ENCODE data around the gene HEATR5B. TPM values are rescaled to one million over a fixed set of nuclear protein-coding genes. Genes with fewer than 3 reads are reported as not detected.

The HEATR5B gene
- total RNA-seq (2021) (13.1 and 15.0 TPM in 2 replicates), Bru-seq, nascent RNA (percentile 66 among the genes with signal in this experiment), BruChase-seq, experiment 1, labeled RNA remaining after a 2-hour chase (percentile 70 among the genes with signal in this experiment), BruChase-seq, experiment 2, labeled RNA remaining after a 6-hour chase (percentile 67 among the genes with signal in this experiment)
- long read RNA-seq, partial matches to known transcripts = 6 of 12 reads
- long read RNA-seq, other reads (novel, unspliced or antisense) = 6 of 12 reads

- CTCF ChIA-PET = no interaction called here
- intact Hi-C loops (cut with micrococcal nuclease; ENCODE audit: unreplicated experiment) = no loop called here
- BruUV-seq (replicated peaks) = no TSS peak
Observed at GRCh38 chr2:37083873-37084794, at the start of gene HEATR5B, which contains the start of gene GPATCH11. HEATR5B (minus strand) TSS chr2:37084372; CDS start chr2:37083414, 958 bp downstream. GPATCH11 (plus strand) TSS chr2:37084518; CDS start chr2:37088382, 3,864 bp downstream.

GRCh38 chr2:37132914-37133313, 48.7 kb upstream of the HEATR5B start:
- H3K4me1 ChIP-seq (ENCODE audit: insufficient read depth, low read length, poor library complexity, severe bottlenecking) = no peaks in the 10 kb centered on the region
- intact Hi-C loops (cut with micrococcal nuclease; ENCODE audit: unreplicated experiment) = no loop called here
- POLR2A ChIA-PET (ENCODE audit: low non-redundant PET) = no interaction called here
- peaks cover 44% of the 10 kb centered on the region for H3K36me3 ChIP-seq (ENCODE audit: insufficient read depth, low read length, poor library complexity, severe bottlenecking)
- no peak for TF ChIP-seq CTCF (conservative IDR thresholded peaks at IDR 0.05; ENCODE audit: low read depth, low read length)
- no TSS peak for BruUV-seq (replicated peaks)
- H3K9me3 ChIP-seq (ENCODE audit: low read depth, low read length, poor library complexity, severe bottlenecking) = no peaks in the 10 kb centered on the region
- no peaks in the 10 kb centered on the region for H3K27me3 ChIP-seq (replicated peaks; ENCODE audit: insufficient read depth, low read depth, low read length, poor library complexity)
- CTCF ChIA-PET = no interaction called here
- DNase-seq (ENCODE audit: low spot score) = no peak
- H3K27ac ChIP-seq (ENCODE audit: low read depth, low read length, poor library complexity, severe bottlenecking) = no peak overlapping the region
- no peak overlapping the region for H3K4me3 ChIP-seq (ENCODE audit: low read depth, low read length, poor library complexity, severe bottlenecking)

More at GRCh38 chr2:37083873-37084794, at the start of gene HEATR5B, which contains the start of gene GPATCH11:
- H3K27ac ChIP-seq (ENCODE audit: low read depth, low read length, poor library complexity, severe bottlenecking) = peak within 1 kb of the TSS; percentile 57
- no peak for TF ChIP-seq CTCF (conservative IDR thresholded peaks at IDR 0.05; ENCODE audit: low read depth, low read length)
- no peak for TF ChIP-seq EZH2 (IDR thresholded peaks at IDR 0.05; ENCODE audit: borderline replicate concordance, low read depth, low read length, poor library complexity, severe bottlenecking)
- peaks cover 3% of the 10 kb centered on the region for H3K4me1 ChIP-seq (ENCODE audit: insufficient read depth, low read length, poor library complexity, severe bottlenecking)
- no peaks in the 10 kb centered on the region for H3K36me3 ChIP-seq (ENCODE audit: insufficient read depth, low read length, poor library complexity, severe bottlenecking)
- peak; percentile 98 for DNase-seq (ENCODE audit: low spot score)
- H3K9me3 ChIP-seq (ENCODE audit: low read depth, low read length, poor library complexity, severe bottlenecking) = no peaks in the 10 kb centered on the region
- H3K4me3 ChIP-seq (ENCODE audit: low read depth, low read length, poor library complexity, severe bottlenecking) = peak within 1 kb of the TSS; percentile 82
- H3K27me3 ChIP-seq (replicated peaks; ENCODE audit: insufficient read depth, low read depth, low read length, poor library complexity) = no peaks in the 10 kb centered on the region
- POLR2A ChIA-PET (ENCODE audit: low non-redundant PET) = no interaction called here

- ChIA-PET CTCF (no interaction called here), POLR2A (ENCODE audit: low non-redundant PET) (no interaction called here)
- DNase-seq (ENCODE audit: low spot score) = no peak
- intact Hi-C loops (cut with micrococcal nuclease; ENCODE audit: unreplicated experiment) = no loop called here
- no peak for TF ChIP-seq CTCF (conservative IDR thresholded peaks at IDR 0.05; ENCODE audit: low read depth, low read length)
- TF ChIP-seq EZH2 (IDR thresholded peaks at IDR 0.05; ENCODE audit: borderline replicate concordance, low read depth, low read length, poor library complexity, severe bottlenecking) = no peak
- no TSS peak for BruUV-seq (replicated peaks)
- H3K27me3 ChIP-seq (replicated peaks; ENCODE audit: insufficient read depth, low read depth, low read length, poor library complexity) = no peaks in the 10 kb centered on the region
- no peaks in the 10 kb centered on the region for H3K9me3 ChIP-seq (ENCODE audit: low read depth, low read length, poor library complexity, severe bottlenecking)
- no peak overlapping the region for H3K4me3 ChIP-seq (ENCODE audit: low read depth, low read length, poor library complexity, severe bottlenecking)
- H3K36me3 ChIP-seq (ENCODE audit: insufficient read depth, low read length, poor library complexity, severe bottlenecking) = peaks cover 19% of the 10 kb centered on the region
- no peak overlapping the region for H3K27ac ChIP-seq (ENCODE audit: low read depth, low read length, poor library complexity, severe bottlenecking)
- no peaks in the 10 kb centered on the region for H3K4me1 ChIP-seq (ENCODE audit: insufficient read depth, low read length, poor library complexity, severe bottlenecking)
Observed at GRCh38 chr2:37125416-37125815, 41.2 kb upstream of the HEATR5B start.

Data from A673 (cell line).